Measurements from ENCODE around the gene MAGI3.

MAGI3 gene

DNA sequence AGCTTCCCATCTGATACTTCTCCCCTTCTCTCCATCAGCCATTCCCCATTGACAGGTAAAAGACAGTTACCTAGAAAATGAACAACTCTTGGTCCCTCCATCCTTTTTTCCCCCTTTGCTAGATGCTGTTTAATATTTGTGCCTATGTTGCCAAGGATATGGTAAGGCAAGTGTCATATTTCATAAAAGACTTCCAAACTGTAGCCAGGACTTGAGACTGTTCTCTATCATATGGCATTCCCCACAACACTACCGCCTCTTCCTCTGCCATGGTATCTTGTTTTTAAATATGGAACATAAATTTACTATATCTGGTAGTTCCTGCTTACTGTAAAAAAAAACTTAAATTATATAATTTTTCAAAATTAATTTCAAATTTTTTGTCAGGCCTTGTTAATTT is 271.8 kb downstream of the MAGI3 start:
- no peak for DNase-seq

DNA sequence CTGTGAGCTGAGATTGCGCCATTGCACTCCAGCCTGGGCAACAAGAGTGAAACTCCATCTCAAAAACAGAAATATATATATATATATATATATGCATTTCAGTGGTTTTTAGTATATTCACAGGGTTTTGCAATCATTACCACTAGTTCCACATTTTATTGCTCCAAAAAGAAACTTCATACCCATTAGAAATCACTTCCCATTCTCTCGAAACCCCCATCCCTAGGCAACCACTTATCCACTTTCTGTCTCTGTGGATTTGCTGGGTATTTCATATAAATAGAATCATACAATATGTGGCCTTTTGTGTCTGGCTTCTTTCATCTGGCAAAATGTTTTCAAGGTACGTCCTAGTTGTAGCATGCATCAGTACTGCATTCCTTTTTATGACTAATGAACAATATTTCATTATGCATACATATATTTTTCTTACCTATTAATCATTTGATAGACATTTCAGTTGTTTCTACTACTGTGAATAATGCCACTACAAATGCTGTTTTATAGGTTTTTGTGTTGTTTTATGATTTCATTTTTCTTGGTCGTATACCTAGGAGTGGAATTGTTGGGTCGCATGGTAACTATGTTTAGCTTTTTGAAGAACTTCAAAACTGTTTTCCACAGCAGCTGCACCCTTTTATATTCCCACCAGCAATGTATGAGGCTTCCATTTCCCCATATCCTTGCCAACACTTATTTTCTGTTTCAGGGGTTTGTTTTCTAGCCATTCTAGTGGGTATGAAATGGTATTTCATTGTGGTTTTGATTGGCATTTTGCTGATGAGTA is 273.0 kb downstream of the MAGI3 start:
- no peak for DNase-seq

GRCh38 chr1:113665071-113665470 is 274.8 kb downstream of the MAGI3 start:
- DNase-seq: no peak

- no peak for DNase-seq
Measured at GRCh38 chr1:113666126-113666525, 275.8 kb downstream of the MAGI3 start.

DNA sequence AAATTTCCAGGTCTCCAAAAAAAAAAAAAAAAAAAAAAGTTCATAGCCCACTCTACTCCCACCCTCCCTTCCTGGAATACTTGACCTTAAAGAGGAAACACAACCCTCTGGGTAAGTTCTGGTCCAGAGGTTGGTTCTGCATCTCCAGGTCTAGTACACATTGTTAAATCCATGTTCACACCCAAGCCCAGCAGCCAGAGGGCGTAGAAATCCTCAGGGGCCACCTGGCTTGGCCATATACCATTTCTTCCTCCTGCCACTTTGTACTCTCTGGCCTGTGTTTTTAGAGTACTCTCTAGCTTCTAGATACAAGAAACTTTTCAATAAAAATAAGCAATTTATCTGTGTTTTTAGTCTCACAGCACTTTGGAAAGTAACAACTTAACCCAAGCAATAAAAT is 279.7 kb downstream of the MAGI3 start:
- DNase-seq: no peak

- no peak for DNase-seq
Measured at GRCh38 chr1:113670650-113671049, 280.3 kb downstream of the MAGI3 start.

- no peak for DNase-seq
Measured at GRCh38 chr1:113672491-113672890, 282.2 kb downstream of the MAGI3 start.

DNA sequence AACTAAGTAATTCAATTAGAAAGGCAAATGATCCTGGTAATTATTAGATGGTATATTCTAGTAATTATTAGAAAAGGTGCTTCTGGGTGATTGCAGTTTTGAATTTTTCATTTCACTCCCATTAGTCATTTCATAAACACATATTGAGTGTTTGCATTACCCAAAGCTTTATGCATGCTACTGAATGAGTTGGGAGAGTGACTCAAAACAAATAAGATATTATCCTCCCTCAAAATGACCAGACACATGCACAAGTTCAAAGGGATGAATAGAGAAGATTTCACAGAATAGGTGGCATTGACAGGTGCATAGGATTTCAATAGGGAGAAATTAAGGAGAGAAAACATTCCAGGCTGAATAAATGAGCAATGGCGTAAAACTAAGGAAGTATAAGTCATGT is 284.3 kb downstream of the MAGI3 start:
- no peak for DNase-seq

DNA sequence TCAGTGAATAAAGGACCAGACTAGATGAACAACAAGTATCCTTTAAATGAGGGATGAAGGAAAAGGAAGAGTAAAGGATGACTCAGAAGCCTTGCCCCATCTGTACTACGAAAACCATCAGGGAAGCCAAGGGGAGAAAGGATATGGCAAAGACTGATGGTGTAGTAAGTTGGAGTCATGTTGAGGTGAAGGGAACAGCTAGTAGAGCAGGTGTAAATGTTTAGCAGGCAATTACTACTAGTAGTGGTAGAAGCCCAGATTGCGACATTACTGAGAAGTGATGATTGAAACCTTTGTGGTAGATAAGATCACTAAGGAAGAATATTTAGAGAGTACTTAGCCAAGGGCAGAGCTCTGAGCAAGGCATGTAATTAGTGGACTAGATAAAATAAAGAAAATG is 285.0 kb downstream of the MAGI3 start:
- DNase-seq: no peak

- DNase-seq: no peak
Measured at GRCh38 chr1:113676524-113676923, 286.2 kb downstream of the MAGI3 start.

DNA sequence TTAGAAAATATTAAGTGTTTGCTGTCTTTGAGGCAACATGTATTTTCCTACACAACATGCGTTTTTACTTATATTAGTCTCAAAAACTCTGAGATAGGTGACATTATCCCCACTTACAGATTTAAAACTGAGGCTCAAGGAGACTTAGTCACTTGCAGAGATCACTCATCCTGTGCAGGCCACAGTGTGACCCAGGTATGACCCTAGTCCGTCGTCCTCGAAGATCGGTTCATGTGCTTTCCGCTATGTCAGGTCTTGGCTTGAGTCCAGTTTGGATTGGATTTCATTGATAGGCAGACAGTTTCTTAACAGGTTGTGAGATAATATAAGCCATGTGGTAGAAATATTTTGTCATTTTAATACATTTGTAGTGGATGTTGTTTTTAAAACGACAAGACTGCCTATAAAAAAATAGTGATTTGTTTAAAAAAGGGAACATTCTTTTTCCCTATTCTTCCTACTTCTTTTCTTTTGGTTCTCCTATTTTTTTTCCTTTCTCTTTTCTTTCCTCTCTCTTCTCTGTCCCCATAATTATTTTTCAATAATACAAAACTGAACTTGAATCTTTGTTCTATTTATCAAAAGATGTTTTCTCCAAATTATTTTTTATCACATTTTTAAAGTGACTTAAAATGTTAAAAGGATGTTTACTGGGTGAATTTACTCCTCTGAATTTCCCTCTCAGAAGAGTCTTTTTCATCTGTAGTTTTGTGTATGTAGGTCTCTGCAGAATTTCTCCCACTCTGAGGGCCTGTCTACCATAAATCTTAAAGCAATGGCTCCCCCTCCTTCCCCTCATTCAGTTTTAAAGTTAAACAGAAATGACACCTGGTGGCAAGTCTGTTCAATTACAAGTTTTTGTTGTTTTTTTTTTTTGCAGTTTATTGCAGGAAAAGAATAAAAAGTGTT is 287.2 kb downstream of the MAGI3 start:
- DNase-seq: peak; percentile 28

DNA sequence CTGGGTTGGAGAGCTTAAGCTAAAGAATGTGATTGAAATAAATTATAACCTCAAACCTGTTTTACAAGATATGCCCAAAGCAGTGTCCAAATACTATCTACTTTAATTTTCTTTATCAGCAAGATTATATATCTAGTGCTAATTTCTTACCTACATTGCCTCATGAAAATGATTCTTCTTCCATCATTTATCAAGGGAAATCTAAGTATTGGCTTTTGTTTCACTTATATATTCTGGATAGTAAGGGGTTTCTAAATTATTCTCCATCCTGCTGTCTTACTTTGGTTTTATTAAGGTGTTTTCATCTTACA is 287.8 kb downstream of the MAGI3 start:
- DNase-seq: no peak

GRCh38 chr1:113681596-113682337 is 291.5 kb downstream of the MAGI3 start:
- no peak for DNase-seq

DNA sequence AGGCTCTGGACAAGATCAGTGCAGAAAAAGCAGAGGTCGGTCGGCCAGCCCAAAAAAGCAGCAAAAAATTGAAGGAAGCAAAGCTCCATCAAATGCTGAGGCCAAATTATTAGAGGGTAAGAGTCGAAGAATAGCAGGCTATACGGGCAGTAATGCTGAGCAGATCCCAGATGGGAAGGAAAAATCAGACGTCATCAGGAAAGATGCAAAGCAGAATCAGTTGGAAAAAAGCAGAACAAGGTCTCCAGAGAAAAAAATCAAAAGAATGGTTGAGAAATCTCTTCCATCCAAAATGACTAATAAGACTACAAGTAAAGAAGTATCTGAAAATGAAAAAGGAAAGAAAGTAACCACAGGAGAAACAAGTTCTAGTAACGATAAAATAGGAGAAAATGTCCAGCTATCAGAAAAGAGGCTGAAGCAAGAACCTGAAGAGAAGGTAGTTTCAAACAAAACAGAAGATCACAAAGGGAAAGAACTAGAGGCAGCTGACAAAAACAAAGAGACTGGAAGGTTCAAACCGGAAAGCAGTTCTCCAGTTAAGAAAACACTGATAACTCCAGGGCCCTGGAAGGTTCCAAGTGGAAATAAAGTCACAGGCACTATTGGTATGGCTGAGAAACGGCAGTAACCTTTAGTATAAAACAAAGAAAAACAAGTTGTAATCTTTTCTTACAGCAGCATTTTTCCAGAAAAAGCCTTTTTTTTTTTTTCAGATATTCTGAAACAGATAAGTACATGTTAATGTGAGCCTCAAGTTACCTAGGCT is 293.3 kb downstream of the MAGI3 start:
- no peak for DNase-seq

DNA sequence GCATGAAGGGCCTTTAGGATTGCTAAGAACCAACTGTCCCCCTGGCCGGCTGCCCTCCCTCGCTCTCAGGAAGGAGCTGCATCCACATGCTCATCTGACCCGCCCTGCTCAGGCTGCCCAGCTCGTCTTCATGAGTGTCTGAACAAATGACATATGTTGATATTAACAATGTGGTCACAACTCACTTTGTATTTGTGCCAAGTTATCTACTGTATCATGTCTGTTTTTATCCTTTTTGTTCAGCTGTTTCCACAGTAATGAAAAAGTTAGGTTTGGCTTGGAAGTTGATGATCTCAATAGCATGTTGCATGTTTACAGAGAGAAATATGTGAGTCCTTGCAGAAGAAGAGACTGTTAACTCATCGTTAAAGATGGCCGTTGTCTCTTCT is 293.8 kb downstream of the MAGI3 start:
- DNase-seq: no peak

DNA sequence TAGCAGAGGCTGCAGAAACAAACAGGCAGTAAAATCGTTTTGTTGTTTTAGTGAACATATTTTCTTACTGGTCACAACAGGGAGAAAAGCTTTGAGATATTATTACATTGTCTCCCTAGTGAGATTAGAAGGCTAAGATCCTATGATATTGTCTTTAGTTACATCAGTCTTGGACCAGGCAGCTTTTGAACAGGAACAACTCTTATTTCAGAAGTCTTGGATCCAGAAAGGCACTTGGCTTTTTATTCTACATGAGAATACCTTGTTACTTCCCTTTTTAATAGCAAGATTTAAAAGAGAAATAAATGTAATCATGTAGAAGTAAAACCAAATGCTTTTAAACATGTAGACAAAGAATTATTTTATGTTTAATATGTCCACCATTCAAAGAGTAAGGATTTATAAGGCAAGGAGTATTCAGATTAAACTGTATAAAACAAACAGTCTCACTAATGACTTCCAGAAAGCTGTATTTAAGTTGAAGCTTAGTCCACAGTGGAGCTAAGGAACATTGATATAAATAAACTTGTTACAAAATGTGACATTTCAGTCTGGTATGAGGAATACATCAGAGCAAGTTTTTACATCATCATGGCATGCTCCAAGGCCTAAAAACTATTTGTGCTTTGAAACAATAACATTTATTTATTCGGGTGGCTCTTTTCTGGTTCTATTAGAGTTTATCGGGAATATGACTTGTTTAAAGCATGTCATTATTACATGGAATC is 296.7 kb downstream of the MAGI3 start:
- DNase-seq: no peak

GRCh38 chr1:113691184-113691583 is 300.9 kb downstream of the MAGI3 start:
- no peak for DNase-seq

DNA sequence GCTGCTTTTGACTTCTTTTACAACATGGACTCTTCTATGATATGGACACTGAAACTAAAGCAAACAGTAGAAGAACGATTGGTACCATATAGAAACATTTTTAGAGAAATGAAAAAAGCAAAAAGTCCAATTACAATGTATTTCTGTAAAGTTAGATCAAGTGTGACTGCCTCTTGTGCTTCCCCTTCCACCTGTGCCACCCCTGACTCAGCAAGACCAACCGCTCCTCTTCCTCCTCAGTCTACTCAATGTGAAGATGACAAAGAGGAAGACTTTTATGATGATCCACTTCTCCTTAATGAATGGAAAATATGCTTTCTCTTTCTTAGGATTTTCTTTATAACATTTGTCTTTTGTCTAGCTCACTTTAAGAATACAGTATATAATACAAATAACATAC is 302.0 kb downstream of the MAGI3 start:
- no peak for DNase-seq

DNA sequence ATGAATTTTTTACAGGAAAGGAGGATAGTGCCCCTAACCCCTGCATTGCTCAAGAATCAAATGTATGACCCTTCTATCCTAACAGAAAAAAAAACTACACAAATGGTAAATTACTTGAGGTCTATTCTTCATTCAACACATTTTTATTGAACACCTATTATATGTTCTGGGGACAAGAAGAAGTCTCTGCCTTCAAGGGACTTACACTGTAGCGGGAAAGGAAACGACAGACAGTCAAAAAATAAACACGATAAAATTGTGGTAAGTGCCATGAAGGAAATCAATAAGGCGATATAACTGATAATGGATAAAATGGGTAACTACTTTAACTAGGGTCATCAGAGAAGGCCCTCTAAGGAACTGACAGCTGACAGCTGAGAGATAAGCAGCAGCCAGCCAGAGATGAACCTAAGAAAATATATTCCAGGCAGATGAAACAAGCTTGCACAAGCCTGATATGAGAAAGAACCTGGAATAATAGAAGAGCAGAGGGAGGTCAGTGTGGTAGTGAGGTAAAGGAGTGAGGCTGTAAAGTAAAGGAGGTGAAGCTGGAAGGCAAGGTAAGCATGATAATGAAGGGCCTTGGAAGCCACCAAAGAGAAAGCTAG is 302.6 kb downstream of the MAGI3 start:
- no peak for DNase-seq

GRCh38 chr1:113694910-113695309 is 304.6 kb downstream of the MAGI3 start:
- DNase-seq: no peak

- no peak for DNase-seq
Measured at GRCh38 chr1:113701429-113701828, 311.1 kb downstream of the MAGI3 start.

Data from GDM1 (cell line).